MCF 10A (cell line): ENCODE measurements around the gene PAFAH1B1. TPM values are rescaled to one million over a fixed set of nuclear protein-coding genes. Genes with fewer than 3 reads are reported as not detected.
"Not testable (repeated sequence)": the region's sequence is repeated elsewhere in the genome, so short reads cannot be mapped to it uniquely, and the experiment has no call there.

Experiments used
- BruUV-seq: library from RNA; stranded (reverse); fragments of 400-500 nt; replicated peaks from 2 replicates; lab custom pipeline; 2021; lab: Mats Ljungman, UMichigan
- CTCF ChIA-PET: fragments of 300-600 bp; sonication (Branson Sonifier 250); formaldehyde crosslinking; extraction: SDS; loops from one replicate; lab custom pipeline; 2021; ENCODE audit warnings: antibody characterized with exemption, inconsistent platforms; lab: Yijun Ruan, JAX
- POLR2A ChIA-PET: fragments of 300-600, 350-650 bp; sonication (Branson Sonifier 250); formaldehyde crosslinking; extraction: SDS; loops from one replicate; lab custom pipeline; 2020; ENCODE audit warnings: antibody characterized with exemption, inconsistent platforms; lab: Yijun Ruan, JAX
- DNase-seq: peaks from one replicate; pipeline ENCODE4 v3.0.0-alpha.2; 2018; ENCODE audit not compliant: unreplicated experiment
- H3K27ac Mint-ChIP-seq: one replicate; pipeline ENCODE4 v1.8.0; 2022; ENCODE audit warnings: mild to moderate bottlenecking, low read depth, mixed read lengths; ENCODE audit not compliant: unreplicated experiment
- H3K27me3 Mint-ChIP-seq: one replicate; pipeline ENCODE4 v1.8.0; 2022; ENCODE audit warnings: mixed read lengths; ENCODE audit not compliant: insufficient read depth, unreplicated experiment
- H3K36me3 Mint-ChIP-seq: one replicate; pipeline ENCODE4 v1.8.0; 2022; ENCODE audit warnings: mild to moderate bottlenecking, moderate library complexity, mixed read lengths; ENCODE audit not compliant: insufficient read depth, unreplicated experiment
- H3K4me1 Mint-ChIP-seq: one replicate; pipeline ENCODE4 v1.8.0; 2022; ENCODE audit warnings: mixed read lengths; ENCODE audit not compliant: insufficient read depth, unreplicated experiment
- H3K4me3 Mint-ChIP-seq: one replicate; pipeline ENCODE4 v1.8.0; 2022; ENCODE audit warnings: mild to moderate bottlenecking, moderate library complexity, mixed read lengths; ENCODE audit not compliant: unreplicated experiment
- H3K9me3 Mint-ChIP-seq: one replicate; pipeline ENCODE4 v1.8.0; 2022; ENCODE audit warnings: mixed read lengths; ENCODE audit not compliant: unreplicated experiment
- intact Hi-C: fragments of 100-400 bp; cut with micrococcal nuclease; formaldehyde crosslinking; loops from 2 replicates; pipeline ENCODE4 v1.14.1; 2022
- total RNA-seq: library from RNA; stranded (reverse); gene quantifications from 2 replicates; pipeline ENCODE4 v1.2.3, GENCODE V29; 2022
- TF ChIP-seq, protein P1 (sequence below): fragments of 200-600 bp; IDR thresholded peaks from one replicate; pipeline ENCODE4 v1.8.0; 2022; ENCODE audit warnings: antibody characterized with exemption, mild to moderate bottlenecking; ENCODE audit not compliant: unreplicated experiment

PAFAH1B1 gene
- total RNA-seq, 1 experiment from 2014 or later: 170 TPM

DNA sequence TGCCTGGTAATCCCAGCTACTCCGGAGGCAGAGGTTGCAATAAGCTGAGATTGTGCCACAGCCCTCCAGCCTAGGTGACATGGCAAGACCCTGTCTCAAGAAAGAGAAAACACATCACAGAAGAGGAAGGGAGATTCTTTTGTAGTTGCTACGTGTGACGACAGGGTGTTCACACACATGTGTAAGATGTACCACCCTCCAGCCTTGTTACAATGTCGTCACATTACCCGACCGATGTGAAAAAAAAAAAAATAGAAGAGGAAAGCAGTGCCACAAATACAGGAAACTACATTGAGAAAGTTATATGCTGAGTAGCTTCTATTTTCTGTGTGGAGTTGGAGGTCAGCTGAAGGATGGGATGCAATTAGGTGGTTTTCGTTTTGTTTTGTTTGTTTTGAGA is 62.1 kb downstream of the PAFAH1B1 start:
- no TSS peak for BruUV-seq
- DNase-seq: no peak
- H3K4me1 Mint-ChIP-seq: peaks cover 13% of the 10 kb centered on the region
- peaks cover 60% of the 10 kb centered on the region for H3K36me3 Mint-ChIP-seq
- H3K9me3 Mint-ChIP-seq: no peaks in the 10 kb centered on the region
- no peak overlapping the region for H3K27ac Mint-ChIP-seq
- intact Hi-C loops: no loop called here
- CTCF ChIA-PET: interaction anchor here (0.6 to 1.7 kb wide), 3 partner anchors 10 to 119 kb away, joined by 3 to 6 read pairs (median 3); no protein-coding TSS in a partner anchor
- TF ChIP-seq, protein P1, sequence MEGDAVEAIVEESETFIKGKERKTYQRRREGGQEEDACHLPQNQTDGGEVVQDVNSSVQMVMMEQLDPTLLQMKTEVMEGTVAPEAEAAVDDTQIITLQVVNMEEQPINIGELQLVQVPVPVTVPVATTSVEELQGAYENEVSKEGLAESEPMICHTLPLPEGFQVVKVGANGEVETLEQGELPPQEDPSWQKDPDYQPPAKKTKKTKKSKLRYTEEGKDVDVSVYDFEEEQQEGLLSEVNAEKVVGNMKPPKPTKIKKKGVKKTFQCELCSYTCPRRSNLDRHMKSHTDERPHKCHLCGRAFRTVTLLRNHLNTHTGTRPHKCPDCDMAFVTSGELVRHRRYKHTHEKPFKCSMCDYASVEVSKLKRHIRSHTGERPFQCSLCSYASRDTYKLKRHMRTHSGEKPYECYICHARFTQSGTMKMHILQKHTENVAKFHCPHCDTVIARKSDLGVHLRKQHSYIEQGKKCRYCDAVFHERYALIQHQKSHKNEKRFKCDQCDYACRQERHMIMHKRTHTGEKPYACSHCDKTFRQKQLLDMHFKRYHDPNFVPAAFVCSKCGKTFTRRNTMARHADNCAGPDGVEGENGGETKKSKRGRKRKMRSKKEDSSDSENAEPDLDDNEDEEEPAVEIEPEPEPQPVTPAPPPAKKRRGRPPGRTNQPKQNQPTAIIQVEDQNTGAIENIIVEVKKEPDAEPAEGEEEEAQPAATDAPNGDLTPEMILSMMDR: no peak
- POLR2A ChIA-PET: interaction anchor here (1.4 kb wide), 2 partner anchors 33 to 55 kb away, joined by 3 read pairs; no protein-coding TSS in a partner anchor
- no peaks in the 10 kb centered on the region for H3K27me3 Mint-ChIP-seq
- H3K4me3 Mint-ChIP-seq: no peak overlapping the region

DNA sequence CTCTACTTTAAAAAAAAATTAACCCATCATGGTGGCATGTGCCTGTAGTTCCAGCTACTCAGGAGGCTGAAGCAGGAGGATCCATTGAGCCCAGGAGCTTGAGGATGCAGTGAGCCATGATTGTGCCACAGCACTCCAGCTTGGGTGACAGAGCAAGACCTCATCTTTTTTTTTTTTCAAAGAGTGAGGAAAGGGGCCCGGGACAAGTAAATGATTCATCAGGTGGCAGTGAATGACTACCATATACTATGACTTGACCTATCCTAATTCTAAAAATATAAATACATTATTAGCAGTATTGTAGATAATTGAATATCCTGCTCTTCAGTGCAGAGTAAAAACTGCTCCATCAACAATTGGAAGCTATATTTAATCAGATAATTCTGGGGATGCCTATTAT is 62.8 kb downstream of the PAFAH1B1 start:
- Mint-ChIP-seq H3K27ac (no peak overlapping the region), H3K27me3 (no peaks in the 10 kb centered on the region), H3K4me3 (no peak overlapping the region), H3K4me1 (peaks cover 9% of the 10 kb centered on the region), H3K36me3 (peaks cover 55% of the 10 kb centered on the region), H3K9me3 (no peaks in the 10 kb centered on the region)
- no peak for DNase-seq
- POLR2A ChIA-PET: interaction anchor here (0.6 to 1.4 kb wide), 5 partner anchors 7 to 259 kb away, joined by 3 to 4 read pairs (median 3); partner anchors contain the start of gene PAFAH1B1
- CTCF ChIA-PET: interaction anchor here (0.6 to 1.0 kb wide), 2 partner anchors 19 to 120 kb away, joined by 3 read pairs; no protein-coding TSS in a partner anchor
- BruUV-seq: no TSS peak
- TF ChIP-seq, protein P1: no peak
- intact Hi-C loops: no loop called here

DNA sequence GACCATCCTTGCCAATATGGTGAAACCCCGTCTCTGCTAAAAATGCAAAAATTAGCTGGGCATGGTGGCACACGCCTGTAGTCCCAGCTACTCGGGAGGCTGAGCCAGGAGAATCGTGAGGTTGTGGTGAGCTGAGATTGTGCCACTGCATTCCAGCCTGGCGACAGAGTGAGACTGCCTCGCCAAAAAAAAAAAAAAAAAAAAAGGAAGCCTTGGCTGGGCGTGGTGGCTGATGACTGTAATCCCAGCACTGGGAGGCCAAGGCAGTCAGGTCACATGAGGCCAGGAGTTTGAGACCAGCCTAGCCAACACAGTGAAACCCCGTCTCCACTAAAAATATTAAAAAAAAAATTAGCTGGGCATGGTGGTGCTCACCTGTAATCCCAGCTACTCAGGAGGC is 65.9 kb downstream of the PAFAH1B1 start:
- BruUV-seq, H3K4me3 Mint-ChIP-seq, H3K4me1 Mint-ChIP-seq, H3K9me3 Mint-ChIP-seq, H3K27me3 Mint-ChIP-seq, intact Hi-C loops, H3K27ac Mint-ChIP-seq: not testable (repeated sequence)
- DNase-seq: peak; percentile 34
- H3K36me3 Mint-ChIP-seq: peaks cover 47% of the 10 kb centered on the region
- ChIA-PET CTCF (interaction anchor here (0.5 kb wide), 2 partner anchors 79 to 277 kb away, joined by 3 to 5 read pairs; no protein-coding TSS in a partner anchor), POLR2A (interaction anchor here (0.6 to 0.7 kb wide), 2 partner anchors 54 to 148 kb away, joined by 3 read pairs; no protein-coding TSS in a partner anchor)

DNA sequence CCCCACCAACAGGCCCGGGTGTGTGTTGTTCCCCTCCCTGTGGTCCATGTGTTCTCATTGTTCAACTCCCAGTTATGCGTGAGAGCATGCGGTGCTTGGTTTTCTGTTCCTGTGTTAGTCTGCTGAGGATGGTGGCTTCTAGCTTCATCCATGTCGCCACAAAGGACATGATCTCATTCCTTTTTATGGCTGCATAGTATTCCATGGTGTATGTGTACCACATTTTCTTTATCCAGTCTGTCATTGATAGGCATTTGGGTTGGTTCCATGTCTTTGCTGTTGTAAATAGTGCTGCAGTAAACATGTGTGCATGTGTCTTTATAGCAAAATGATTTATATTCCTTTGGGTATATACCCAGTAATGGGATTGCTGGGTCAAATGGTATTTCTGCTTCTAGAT is 67.0 kb downstream of the PAFAH1B1 start:
- CTCF ChIA-PET: interaction anchor here (0.7 kb wide), 1 partner anchor 14 kb away, joined by 3 read pairs; no protein-coding TSS in a partner anchor
- H3K4me1 Mint-ChIP-seq, H3K9me3 Mint-ChIP-seq, DNase-seq, H3K27ac Mint-ChIP-seq, H3K4me3 Mint-ChIP-seq, POLR2A ChIA-PET, intact Hi-C loops, H3K27me3 Mint-ChIP-seq, BruUV-seq: not testable (repeated sequence)
- peaks cover 40% of the 10 kb centered on the region for H3K36me3 Mint-ChIP-seq

DNA sequence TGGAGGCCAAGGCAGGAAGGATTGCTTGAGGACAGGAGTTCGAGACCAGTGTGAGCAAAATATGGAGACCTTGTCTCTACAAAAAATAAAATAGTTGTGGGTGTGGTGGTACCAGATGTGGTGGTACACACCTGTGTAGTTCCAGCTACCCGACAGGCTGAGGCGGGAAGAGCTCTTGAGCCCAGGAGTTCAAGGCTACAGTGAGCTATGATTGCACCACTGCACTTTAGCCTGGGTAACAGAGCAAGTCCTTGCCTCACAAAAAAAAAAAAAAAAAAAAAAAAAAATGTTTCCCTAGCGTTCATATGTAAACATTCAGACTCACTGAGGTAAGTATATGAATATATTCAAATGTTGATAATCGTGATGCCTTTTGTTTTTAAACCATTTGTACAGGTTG is 78.6 kb downstream of the PAFAH1B1 start:
- Mint-ChIP-seq H3K36me3 (peaks cover 94% of the 10 kb centered on the region), H3K4me1 (peaks cover 5% of the 10 kb centered on the region), H3K4me3 (no peak overlapping the region), H3K27me3 (no peaks in the 10 kb centered on the region), H3K27ac (no peak overlapping the region), H3K9me3 (no peaks in the 10 kb centered on the region)
- BruUV-seq: no TSS peak
- intact Hi-C loops: no loop called here
- POLR2A ChIA-PET: no interaction called here
- CTCF ChIA-PET: interaction anchor here (0.6 to 0.7 kb wide), 2 partner anchors 21 to 81 kb away, joined by 3 read pairs; no protein-coding TSS in a partner anchor
- DNase-seq: no peak
- TF ChIP-seq, protein P1: no peak

DNA sequence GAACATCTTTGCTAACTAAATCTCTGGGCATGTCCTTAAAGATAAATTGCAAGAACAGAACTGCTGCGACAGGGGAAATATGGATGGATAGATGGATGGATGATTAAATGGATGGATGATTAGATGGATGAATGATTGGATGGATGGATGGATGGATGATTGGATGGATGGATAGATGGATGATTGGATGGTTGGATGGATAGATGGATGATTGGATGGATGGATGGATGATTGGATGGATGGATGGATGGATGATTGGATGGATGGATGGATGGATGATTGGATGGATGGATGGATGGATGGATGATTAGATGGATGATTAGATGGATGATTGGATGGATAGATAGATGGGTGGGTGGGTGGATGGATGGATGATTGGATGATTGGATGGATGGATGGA is 85.8 kb downstream of the PAFAH1B1 start:
- H3K36me3 Mint-ChIP-seq: peaks cover 98% of the 10 kb centered on the region
- H3K27ac Mint-ChIP-seq, H3K4me1 Mint-ChIP-seq, BruUV-seq, H3K27me3 Mint-ChIP-seq, DNase-seq, CTCF ChIA-PET, H3K4me3 Mint-ChIP-seq, H3K9me3 Mint-ChIP-seq: not testable (repeated sequence)
- intact Hi-C loops: loop anchor here (5.0 kb wide), 2 partner anchors 82 to 167 kb away; partner anchors contain the start of gene METTL16
- POLR2A ChIA-PET: interaction anchor here (1.4 kb wide), 1 partner anchor 8 kb away, joined by 4 read pairs; no protein-coding TSS in a partner anchor
